HG03060 (cell line): ENCODE measurements around the gene GRM5.

Experiments
- ATAC-seq: cut with Tn5 transposase; IDR thresholded peaks from one replicate; pipeline ENCODE4 v1.9.1; 2021; ENCODE audit warnings: low read depth, moderate number of reproducible peaks; ENCODE audit not compliant: unreplicated experiment

GRM5 gene

GRCh38 chr11:88770475-88771079 lies 295.2 kb downstream of the GRM5 start:
- no peak for ATAC-seq

GRCh38 chr11:88744140-88744539 lies 321.6 kb downstream of the GRM5 start:
- ATAC-seq = no peak

- ATAC-seq = no peak
Measured at GRCh38 chr11:88739524-88739923, 326.3 kb downstream of the GRM5 start.

GRCh38 chr11:88709567-88709966 lies 356.2 kb downstream of the GRM5 start:
- ATAC-seq = no peak

GRCh38 chr11:88704485-88704884 lies 361.3 kb downstream of the GRM5 start:
- no peak for ATAC-seq

GRCh38 chr11:88701816-88702215 lies 364.0 kb downstream of the GRM5 start:
- no peak for ATAC-seq

GRCh38 chr11:88697139-88697538 lies 368.6 kb downstream of the GRM5 start:
- no peak for ATAC-seq

GRCh38 chr11:88695689-88696414 lies 369.9 kb downstream of the GRM5 start:
- ATAC-seq = no peak

GRCh38 chr11:88692306-88693086 lies 373.3 kb downstream of the GRM5 start:
- ATAC-seq = no peak

- ATAC-seq = no peak
Measured at GRCh38 chr11:88689548-88690240, 376.1 kb downstream of the GRM5 start.

GRCh38 chr11:88683024-88683423 lies 382.8 kb downstream of the GRM5 start:
- ATAC-seq = no peak

GRCh38 chr11:88680806-88681205 lies 385.0 kb downstream of the GRM5 start:
- no peak for ATAC-seq

- ATAC-seq = no peak
Measured at GRCh38 chr11:88666364-88666763, 399.4 kb downstream of the GRM5 start.

GRCh38 chr11:88657076-88657738 lies 408.6 kb downstream of the GRM5 start:
- ATAC-seq = no peak

GRCh38 chr11:88656283-88656682 lies 409.5 kb downstream of the GRM5 start:
- ATAC-seq = no peak

- no peak for ATAC-seq
Measured at GRCh38 chr11:88655656-88656055, 410.1 kb downstream of the GRM5 start.

- ATAC-seq = no peak
Measured at GRCh38 chr11:88655196-88655595, 410.6 kb downstream of the GRM5 start.

- ATAC-seq = no peak
Measured at GRCh38 chr11:88651556-88651955, 414.2 kb downstream of the GRM5 start.

- no peak for ATAC-seq
Measured at GRCh38 chr11:88644724-88645123, 421.1 kb downstream of the GRM5 start.

GRCh38 chr11:88632163-88632562 lies 433.6 kb downstream of the GRM5 start:
- no peak for ATAC-seq
